Left ventricle myocardium inferior (tissue), 1 donor: ENCODE measurements around the gene OR1I1. TPM values are rescaled to one million over a fixed set of nuclear protein-coding genes. Genes with fewer than 3 reads are reported as not detected.

Experiments
- DNase-seq: peaks from one replicate; pipeline ENCODE4 v3.0.0-alpha.2; 2020
- H3K27ac ChIP-seq: fragments of 200-600 bp; replicated peaks from 2 replicates; pipeline ENCODE4 v1.8.0; 2021
- H3K27me3 ChIP-seq: fragments of 200-600 bp; 2 replicates; pipeline ENCODE4 v1.8.0; 2021; ENCODE audit warnings: low read depth
- H3K36me3 ChIP-seq: fragments of 200-600 bp; 2 replicates; pipeline ENCODE4 v1.8.0; 2021
- H3K4me1 ChIP-seq: fragments of 200-600 bp; 2 replicates; pipeline ENCODE4 v1.8.0; 2021
- H3K4me3 ChIP-seq: fragments of 200-600 bp; 2 replicates; pipeline ENCODE4 v1.8.0; 2021; ENCODE audit warnings: mild to moderate bottlenecking, moderate library complexity
- H3K9me3 ChIP-seq: fragments of 200-600 bp; replicated peaks from 2 replicates; pipeline ENCODE4 v1.8.0; 2021
- intact Hi-C: fragments of 100-400 bp; cut with micrococcal nuclease; formaldehyde crosslinking; loops from one replicate; pipeline ENCODE4 v1.11.0; 2022
- long read RNA-seq: library from polyadenylated mRNA; unstranded; transcript quantifications from one replicate; pipeline ENCODE4 v2.0.0, GENCODE V29; 2021
- total RNA-seq: library from RNA; stranded (reverse); fragmentation: NEBNext Ultra II Directional; extraction: Animal tissue kit (Norgen Biotek cat#: 25700); gene quantifications from one replicate; pipeline ENCODE4 v1.2.1, GENCODE V29; 2021
- TF ChIP-seq, protein P1 (sequence below): fragments of 200-600 bp; IDR thresholded peaks from 2 replicates; pipeline ENCODE4 v1.8.0; 2021; ENCODE audit warnings: antibody characterized with exemption, mild to moderate bottlenecking, borderline replicate concordance
- donor health status: DM: no; HTN: yes; CAD: no; lungs with severe emphysema.

The OR1I1 gene, protein sequence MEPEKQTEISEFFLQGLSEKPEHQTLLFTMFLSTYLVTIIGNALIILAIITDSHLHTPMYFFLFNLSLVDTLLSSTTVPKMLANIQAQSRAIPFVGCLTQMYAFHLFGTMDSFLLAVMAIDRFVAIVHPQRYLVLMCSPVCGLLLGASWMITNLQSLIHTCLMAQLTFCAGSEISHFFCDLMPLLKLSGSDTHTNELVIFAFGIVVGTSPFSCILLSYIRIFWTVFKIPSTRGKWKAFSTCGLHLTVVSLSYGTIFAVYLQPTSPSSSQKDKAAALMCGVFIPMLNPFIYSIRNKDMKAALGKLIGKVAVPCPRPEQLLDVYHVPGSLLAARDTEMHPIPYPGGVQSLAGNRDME
- total RNA-seq = not detected
- long read RNA-seq = 0 reads

DNA sequence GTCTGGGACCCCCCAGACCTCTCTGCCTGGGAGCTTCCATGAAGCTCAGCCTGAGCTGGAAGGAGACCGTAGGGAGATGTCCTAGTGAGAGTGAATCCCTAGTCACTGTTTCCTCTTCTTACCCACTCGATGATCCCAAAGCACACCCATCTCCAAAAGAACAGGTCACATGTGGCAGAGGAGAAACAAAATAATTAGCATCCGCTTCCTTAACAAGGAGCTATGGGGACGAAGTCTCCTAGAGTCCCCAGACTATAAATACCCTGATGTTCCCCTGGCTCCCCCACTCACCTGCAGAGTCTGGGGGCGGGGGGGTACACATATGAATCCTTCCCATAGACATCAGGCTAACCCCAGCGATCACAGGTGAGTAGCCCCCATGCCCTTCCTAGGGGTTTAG, at the start of gene OR1I1:
Gene OR1I1 (plus strand): TSS at position 301 of the 400 bp plus-strand sequence. CDS start 4,855 bp downstream, outside the sequence.
- intact Hi-C loops = no loop called here
- no peak for DNase-seq
- Histone ChIP-seq H3K9me3 (no peaks in the 10 kb centered on the region), H3K4me1 (no peaks in the 10 kb centered on the region), H3K36me3 (no peaks in the 10 kb centered on the region), H3K27me3 (peaks cover 89% of the 10 kb centered on the region), H3K27ac (no peak within 1 kb of the TSS), H3K4me3 (no peak within 1 kb of the TSS)
- TF ChIP-seq, protein P1, sequence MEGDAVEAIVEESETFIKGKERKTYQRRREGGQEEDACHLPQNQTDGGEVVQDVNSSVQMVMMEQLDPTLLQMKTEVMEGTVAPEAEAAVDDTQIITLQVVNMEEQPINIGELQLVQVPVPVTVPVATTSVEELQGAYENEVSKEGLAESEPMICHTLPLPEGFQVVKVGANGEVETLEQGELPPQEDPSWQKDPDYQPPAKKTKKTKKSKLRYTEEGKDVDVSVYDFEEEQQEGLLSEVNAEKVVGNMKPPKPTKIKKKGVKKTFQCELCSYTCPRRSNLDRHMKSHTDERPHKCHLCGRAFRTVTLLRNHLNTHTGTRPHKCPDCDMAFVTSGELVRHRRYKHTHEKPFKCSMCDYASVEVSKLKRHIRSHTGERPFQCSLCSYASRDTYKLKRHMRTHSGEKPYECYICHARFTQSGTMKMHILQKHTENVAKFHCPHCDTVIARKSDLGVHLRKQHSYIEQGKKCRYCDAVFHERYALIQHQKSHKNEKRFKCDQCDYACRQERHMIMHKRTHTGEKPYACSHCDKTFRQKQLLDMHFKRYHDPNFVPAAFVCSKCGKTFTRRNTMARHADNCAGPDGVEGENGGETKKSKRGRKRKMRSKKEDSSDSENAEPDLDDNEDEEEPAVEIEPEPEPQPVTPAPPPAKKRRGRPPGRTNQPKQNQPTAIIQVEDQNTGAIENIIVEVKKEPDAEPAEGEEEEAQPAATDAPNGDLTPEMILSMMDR = no peak

DNA sequence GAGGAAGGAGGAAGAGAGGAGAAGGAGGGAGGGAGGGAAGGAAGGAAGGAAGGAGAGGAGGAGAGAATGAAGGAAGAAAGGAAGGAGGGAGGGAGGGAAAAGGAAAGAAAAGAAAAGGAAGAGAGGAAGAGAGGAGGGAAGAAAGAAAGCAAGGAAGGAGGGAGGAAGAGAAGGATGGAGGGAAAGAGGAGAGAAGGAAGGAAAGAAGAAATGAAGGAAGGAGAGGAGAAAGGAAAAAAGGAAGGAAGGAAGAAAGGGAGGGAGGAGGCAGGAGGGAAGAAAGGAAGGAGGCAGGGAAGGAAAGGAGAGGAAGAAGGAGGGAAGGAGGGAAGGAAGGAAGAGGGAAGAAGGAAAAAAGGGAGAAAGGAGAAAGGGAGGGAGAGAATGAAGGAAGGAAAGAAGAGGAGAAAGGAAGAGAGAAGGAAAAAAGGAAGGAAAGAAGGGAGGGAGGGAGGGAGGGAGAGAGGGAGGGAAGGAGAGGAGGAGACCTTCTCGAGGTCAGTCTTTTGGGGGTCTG, 46.2 kb upstream of the OR1I1 start:
- Histone ChIP-seq H3K4me3 (no peak overlapping the region), H3K9me3 (no peaks in the 10 kb centered on the region), H3K36me3 (no peaks in the 10 kb centered on the region), H3K27ac (no peak overlapping the region), H3K4me1 (no peaks in the 10 kb centered on the region), H3K27me3 (peaks cover 74% of the 10 kb centered on the region)
- TF ChIP-seq, protein P1 = no peak
- intact Hi-C loops = no loop called here
- DNase-seq = no peak

DNA sequence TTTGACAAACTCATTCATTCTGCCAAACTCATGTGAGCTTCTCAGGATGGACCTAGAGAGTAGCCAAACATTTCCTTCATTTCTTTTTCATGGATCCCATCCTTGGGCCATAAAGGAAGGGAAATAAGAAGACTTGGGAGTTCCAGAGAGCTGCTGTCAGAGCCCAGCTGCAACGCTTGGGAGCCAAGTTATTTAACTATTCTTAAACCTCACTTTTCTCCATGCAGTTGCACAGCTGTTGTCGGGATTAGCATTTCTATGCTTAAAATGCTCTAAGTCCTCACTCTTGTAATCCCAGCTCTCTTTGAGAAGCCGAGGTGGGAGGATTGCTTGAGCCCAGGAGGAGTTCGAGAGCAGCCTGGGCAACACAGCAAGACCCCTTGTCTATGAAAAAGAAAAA, 44.4 kb upstream of the OR1I1 start:
- intact Hi-C loops = no loop called here
- H3K36me3 ChIP-seq = no peaks in the 10 kb centered on the region
- no peaks in the 10 kb centered on the region for H3K9me3 ChIP-seq
- H3K27ac ChIP-seq = no peak overlapping the region
- TF ChIP-seq, protein P1 = no peak
- peaks cover 88% of the 10 kb centered on the region for H3K27me3 ChIP-seq
- no peak overlapping the region for H3K4me3 ChIP-seq
- H3K4me1 ChIP-seq = no peaks in the 10 kb centered on the region
- no peak for DNase-seq

DNA sequence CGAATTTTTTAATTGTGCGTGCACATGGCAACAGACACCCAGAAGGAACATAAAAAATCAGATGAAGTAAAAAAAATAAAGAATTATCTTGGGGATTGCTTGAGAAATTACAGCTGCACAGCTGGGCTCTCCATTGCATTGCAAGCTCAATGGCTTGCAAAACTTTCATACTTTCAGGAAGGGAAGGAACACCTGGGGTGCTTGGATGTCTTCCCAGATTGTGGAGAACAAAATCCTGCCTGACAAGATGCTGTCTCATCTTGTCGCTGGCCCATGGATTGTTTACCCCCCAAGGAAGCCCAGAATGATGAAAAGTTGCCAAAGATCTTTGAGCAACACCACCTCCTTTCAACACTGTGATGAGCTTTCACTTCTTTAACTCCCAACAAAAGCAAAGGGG, 43.7 kb upstream of the OR1I1 start:
- Histone ChIP-seq H3K27me3 (peaks cover 89% of the 10 kb centered on the region), H3K4me3 (no peak overlapping the region), H3K9me3 (no peaks in the 10 kb centered on the region), H3K27ac (no peak overlapping the region), H3K4me1 (no peaks in the 10 kb centered on the region), H3K36me3 (no peaks in the 10 kb centered on the region)
- DNase-seq = no peak
- intact Hi-C loops = no loop called here
- TF ChIP-seq, protein P1 = no peak

DNA sequence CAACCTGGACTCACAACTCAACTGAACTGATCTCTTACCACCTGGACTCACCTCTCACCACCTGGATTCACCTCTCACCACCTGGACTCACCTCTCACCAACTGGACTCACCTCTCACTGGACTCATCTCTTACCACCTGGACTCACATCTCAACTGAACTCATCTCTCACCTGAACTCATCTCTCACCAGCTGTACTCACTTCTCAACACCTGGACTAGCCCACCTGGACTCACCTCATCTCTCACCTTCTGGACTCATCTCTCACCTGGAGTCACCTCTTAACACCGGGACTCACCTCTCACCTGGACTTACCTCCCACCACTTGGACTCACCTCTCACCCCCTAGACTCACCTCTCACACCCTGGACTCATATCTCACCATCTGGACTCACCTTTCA, 40.0 kb upstream of the OR1I1 start:
- Histone ChIP-seq H3K4me1 (no peaks in the 10 kb centered on the region), H3K27me3 (peaks cover 68% of the 10 kb centered on the region), H3K4me3 (no peak overlapping the region), H3K36me3 (no peaks in the 10 kb centered on the region), H3K9me3 (no peaks in the 10 kb centered on the region), H3K27ac (no peak overlapping the region)
- TF ChIP-seq, protein P1 = no peak
- no peak for DNase-seq
- intact Hi-C loops = no loop called here
